Ovary (tissue), 9 donors: ENCODE results near the gene PLXNA4. TPM values are rescaled to one million over a fixed set of nuclear protein-coding genes. Genes with fewer than 3 reads are reported as not detected.
"Not testable (repeated sequence)": the region's sequence is repeated elsewhere in the genome, so short reads cannot be mapped to it uniquely, and the experiment has no call there.

Experiments
- DNase-seq, 5 donors: peaks; one replicate each; pipeline ENCODE4 v3.0.0-alpha.2; 2019 to 2020
- H3K27ac ChIP-seq, 2 donors: fragments of 200-600 bp; one replicate each; pipeline versions ENCODE4 v1.5.1 to v1.8.0; 2019 to 2022
- H3K27me3 ChIP-seq: fragments of 200-600 bp; one replicate; pipeline ENCODE4 v1.8.0; 2022
- H3K36me3 ChIP-seq: fragments of 200-600 bp; sonication (generic); one replicate; pipeline ENCODE4 v1.5.1; 2019
- H3K4me1 ChIP-seq: one replicate; pipeline ENCODE4 v1.8.1; 2013; ENCODE audit warnings: mild to moderate bottlenecking, moderate library complexity; ENCODE audit not compliant: insufficient read depth
- H3K4me3 ChIP-seq: fragments of 200-600 bp; sonication (generic); one replicate; pipeline ENCODE4 v1.5.1; 2017
- H3K9me3 ChIP-seq, 2 donors: fragments of 200-600 bp in 1 of 2; sonication (generic) in 1 of 2; one replicate each; pipeline versions ENCODE4 v1.5.1 to v1.8.1; 2013 to 2019; ENCODE audit warnings: mild to moderate bottlenecking in 1 of 2, moderate library complexity in 1 of 2
- CTCF ChIP-seq, 3 donors: fragments of 450-650 bp in 2 of 3; fragments of 200-600 bp in 1 of 3; IDR thresholded peaks; one replicate each; pipeline versions ENCODE4 v1.5.1 to v1.8.0; 2016 to 2022; ENCODE audit warnings: antibody characterized with exemption in 3 of 3, mild to moderate bottlenecking in 1 of 3
- EP300 ChIP-seq: sonication (generic); formaldehyde crosslinking; IDR thresholded peaks from one replicate; pipeline ENCODE4 v1.6.1; 2017; ENCODE audit warnings: antibody characterized with exemption
- POLR2A ChIP-seq: fragments of 450-650 bp; IDR thresholded peaks from one replicate; pipeline ENCODE4 v1.6.1; 2017; ENCODE audit warnings: antibody characterized with exemption, mild to moderate bottlenecking, moderate library complexity
- WGBS, 3 donors: extraction: QIAGEN DNeasy Blood & Tissue Kit in 1 of 3; methylation state at CpG; one replicate each; pipeline versions ENCODE4 v1.1.5 to v1.1.7; 2013 to 2017; 5-methylcytosine and 5-hydroxymethylcytosine counted together
- intact Hi-C, 4 donors: fragments of 100-400 bp; cut with DNase I; formaldehyde crosslinking; loops; one replicate each; pipeline versions ENCODE4 v1.11.0 to v1.15.1; 2022 to 2023
- polyA plus RNA-seq, 2 donors: library from polyadenylated mRNA; stranded (reverse); fragments of 200-250 nt in 1 of 2; fragments of 350-450 nt in 1 of 2; fragmentation: Illumina TruSeq in 1 of 2; extraction: RNeasy Lipid Tissue Mini Kit (QIAGEN cat#74804) in 1 of 2; gene quantifications; one replicate each; pipeline ENCODE4 v1.2.3, GENCODE V29; 2013 to 2014
- total RNA-seq, 7 donors: library from RNA; depleted of rRNA in 2 of 7; stranded (reverse); fragments of >200 nt in 2 of 7; fragmentation: NEBNext Ultra II Directional in 3 of 7; extraction: Animal tissue kit (Norgen Biotek cat#: 25700) in 3 of 7; gene quantifications; one replicate each; pipeline versions ENCODE4 v1.1.0 to v1.2.4, GENCODE V29; 2016 to 2023
- donor health status: DM: no; HTN: no; CAD: no; lungs with moderate emphysema.
- donor health status: DM: no; HTN: no; CAD: no.
- donor health status: Bipolar disorder and iron deficiency.
- donor health status: DM: yes; HTN: yes; CAD: no.
- donor health status: DM: no; HTN: no; CAD: no.
- donor health status: DM: yes; HTN: yes; CAD: no.

PLXNA4 gene
- total and polyA plus RNA-seq, 9 donors, result 5.1 to 39.9 (median 11.4) TPM

GRCh38 chr7:132394283-132395198 lies 181.7 kb downstream of the PLXNA4 start:
- peaks cover 9% of the 10 kb centered on the region for H3K4me1 ChIP-seq
- intact Hi-C loops, result no loop called here
- no peak overlapping the region for H3K27ac ChIP-seq
- no peak for DNase-seq
- TF ChIP-seq CTCF (IDR thresholded peaks at IDR 0.05) (no peak), POLR2A (no peak), EP300 (no peak)
- WGBS, 3 donors, result 85 to 92% (median 89%) methylated on average over 7 of the region's 7 CpGs
- H3K36me3 ChIP-seq, result no peaks in the 10 kb centered on the region
- H3K9me3 ChIP-seq, result no peaks in the 10 kb centered on the region
- H3K4me3 ChIP-seq, result no peak overlapping the region
- no peaks in the 10 kb centered on the region for H3K27me3 ChIP-seq

DNA sequence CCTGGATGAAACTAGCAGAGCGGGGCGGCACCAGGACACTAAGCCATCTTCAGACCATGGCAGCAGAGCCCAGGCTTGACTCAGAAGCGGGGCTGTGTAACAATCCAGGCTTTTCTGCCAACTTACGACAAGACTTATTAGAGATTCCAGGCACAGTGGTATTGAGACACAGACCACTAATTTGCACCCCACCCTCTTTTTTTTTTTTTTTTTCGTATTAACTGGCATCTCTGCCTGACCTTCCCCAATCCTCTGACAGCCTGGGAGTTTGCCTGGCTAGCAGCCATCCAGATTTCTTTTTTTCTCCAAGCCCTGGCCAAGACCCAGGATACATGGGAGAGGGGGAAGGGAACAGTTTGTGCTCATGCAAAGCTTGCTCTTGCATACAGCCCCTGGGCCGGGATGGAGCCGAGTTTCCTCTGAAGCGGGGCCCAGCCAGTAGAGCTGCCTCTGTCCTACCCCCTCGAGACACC lies 182.4 kb downstream of the PLXNA4 start:
- TF ChIP-seq CTCF (IDR thresholded peaks at IDR 0.05), result no peak
- no peak for TF ChIP-seq EP300
- TF ChIP-seq POLR2A, result no peak
- H3K36me3 ChIP-seq, result no peaks in the 10 kb centered on the region
- H3K4me1 ChIP-seq, result peaks cover 9% of the 10 kb centered on the region
- H3K9me3 ChIP-seq, result no peaks in the 10 kb centered on the region
- DNase-seq, result peak; percentile 66 to 78 (median 75)
- WGBS, 3 donors, result 33 to 42% (median 35%) methylated on average over 9 of the region's 9 CpGs
- H3K27ac ChIP-seq, result peak overlapping the region in 1 of 2 donors; percentile 7
- no peaks in the 10 kb centered on the region for H3K27me3 ChIP-seq
- H3K4me3 ChIP-seq, result no peak overlapping the region
- intact Hi-C loops, result no loop called here

GRCh38 chr7:132392713-132393112 lies 183.6 kb downstream of the PLXNA4 start:
- Histone ChIP-seq H3K27me3 (no peaks in the 10 kb centered on the region), H3K4me3 (no peak overlapping the region), H3K4me1 (peaks cover 10% of the 10 kb centered on the region), H3K36me3 (no peaks in the 10 kb centered on the region), H3K9me3 (no peaks in the 10 kb centered on the region), H3K27ac (no peak overlapping the region)
- TF ChIP-seq EP300 (no peak), POLR2A (no peak), CTCF (IDR thresholded peaks at IDR 0.05) (no peak)
- DNase-seq, result no peak
- intact Hi-C loops, result no loop called here
- 90 to 98% (median 95%) methylated on average over 8 of the region's 8 CpGs for WGBS, 3 donors

GRCh38 chr7:132390705-132391104 lies 185.6 kb downstream of the PLXNA4 start:
- no peak for DNase-seq
- intact Hi-C loops, result no loop called here
- H3K4me3 ChIP-seq, result no peak overlapping the region
- TF ChIP-seq POLR2A (no peak), CTCF (IDR thresholded peaks at IDR 0.05) (no peak), EP300 (no peak)
- 19 to 30% (median 29%) methylated on average over 3 of the region's 3 CpGs for WGBS, 3 donors
- H3K36me3 ChIP-seq, result no peaks in the 10 kb centered on the region
- H3K27me3 ChIP-seq, result no peaks in the 10 kb centered on the region
- H3K9me3 ChIP-seq, result no peaks in the 10 kb centered on the region
- peaks cover 20% of the 10 kb centered on the region for H3K4me1 ChIP-seq
- H3K27ac ChIP-seq, result no peak overlapping the region

- peaks cover 22% of the 10 kb centered on the region for H3K4me1 ChIP-seq
- H3K4me3 ChIP-seq, H3K9me3 ChIP-seq, H3K27me3 ChIP-seq, intact Hi-C loops, DNase-seq, H3K36me3 ChIP-seq, H3K27ac ChIP-seq: not testable (repeated sequence)
- WGBS, 3 donors, result 90 to 93% (median 91%) methylated on average over 4 of the region's 4 CpGs
Measured at GRCh38 chr7:132390049-132390448, 186.2 kb downstream of the PLXNA4 start.
